Rectal smooth muscle tissue (tissue), 1 donor: ENCODE results near the gene GRAP2.
"Not testable (repeated sequence)": the region's sequence is repeated elsewhere in the genome, so short reads cannot be mapped to it uniquely, and the experiment has no call there.

ENCODE experiments used
- H3K27ac ChIP-seq: one replicate; pipeline ENCODE4 v1.7.0; 2013; ENCODE audit warnings: low read depth, low read length, inconsistent platforms
- H3K27me3 ChIP-seq: one replicate; pipeline ENCODE4 v1.7.0; 2013; ENCODE audit warnings: low read length; ENCODE audit not compliant: control insufficient read depth, insufficient read depth
- H3K36me3 ChIP-seq: one replicate; pipeline ENCODE4 v1.7.0; 2013; ENCODE audit warnings: low read length; ENCODE audit not compliant: control insufficient read depth, insufficient read depth
- H3K4me1 ChIP-seq: one replicate; pipeline ENCODE4 v1.7.0; 2013; ENCODE audit warnings: low read length; ENCODE audit not compliant: control insufficient read depth, insufficient read depth
- H3K4me3 ChIP-seq: one replicate; pipeline ENCODE4 v1.7.0; 2013; ENCODE audit warnings: low read length
- H3K9ac ChIP-seq: one replicate; pipeline ENCODE4 v1.7.0; 2013; ENCODE audit warnings: low read length

Gene GRAP2

GRCh38 chr22:39877079-39877845 is 23.6 kb upstream of the GRAP2 start:
- Histone ChIP-seq H3K36me3 (no peaks in the 10 kb centered on the region), H3K4me1 (no peaks in the 10 kb centered on the region), H3K4me3 (no peak overlapping the region), H3K9ac (no peak overlapping the region), H3K27me3 (no peaks in the 10 kb centered on the region), H3K27ac (no peak overlapping the region)

GRCh38 chr22:39880722-39881121 is 20.2 kb upstream of the GRAP2 start:
- H3K4me3 ChIP-seq: no peak overlapping the region
- no peak overlapping the region for H3K27ac ChIP-seq
- H3K27me3 ChIP-seq: no peaks in the 10 kb centered on the region
- no peaks in the 10 kb centered on the region for H3K36me3 ChIP-seq
- no peaks in the 10 kb centered on the region for H3K4me1 ChIP-seq
- H3K9ac ChIP-seq: no peak overlapping the region

GRCh38 chr22:39883057-39883456 is 17.8 kb upstream of the GRAP2 start:
- Histone ChIP-seq H3K27ac (no peak overlapping the region), H3K4me3 (no peak overlapping the region), H3K27me3 (no peaks in the 10 kb centered on the region), H3K4me1 (no peaks in the 10 kb centered on the region), H3K36me3 (no peaks in the 10 kb centered on the region), H3K9ac (no peak overlapping the region)

- H3K9ac ChIP-seq, H3K4me3 ChIP-seq, H3K27ac ChIP-seq, H3K27me3 ChIP-seq, H3K4me1 ChIP-seq, H3K36me3 ChIP-seq: not testable (repeated sequence)
Observed at GRCh38 chr22:39889924-39890323, 11.0 kb upstream of the GRAP2 start.

- H3K4me1 ChIP-seq: no peaks in the 10 kb centered on the region
- H3K27ac ChIP-seq: no peak within 1 kb of the TSS
- H3K4me3 ChIP-seq: no peak within 1 kb of the TSS
- no peaks in the 10 kb centered on the region for H3K27me3 ChIP-seq
- no peaks in the 10 kb centered on the region for H3K36me3 ChIP-seq
- no peak within 1 kb of the TSS for H3K9ac ChIP-seq
Observed at GRCh38 chr22:39893526-39893925, 7.4 kb upstream of the GRAP2 start, which contains the start of gene ENTHD1. Gene ENTHD1, minus strand, starts transcription at chr22:39893760. Its CDS starts 6,012 bp downstream, at chr22:39887748.

- Histone ChIP-seq H3K4me3 (no peak overlapping the region), H3K9ac (no peak overlapping the region), H3K27me3 (no peaks in the 10 kb centered on the region), H3K4me1 (no peaks in the 10 kb centered on the region), H3K36me3 (no peaks in the 10 kb centered on the region), H3K27ac (no peak overlapping the region)
Observed at GRCh38 chr22:39894554-39895092, 6.3 kb upstream of the GRAP2 start.

- H3K4me3 ChIP-seq: no peak overlapping the region
- no peak overlapping the region for H3K27ac ChIP-seq
- H3K4me1 ChIP-seq: no peaks in the 10 kb centered on the region
- no peak overlapping the region for H3K9ac ChIP-seq
- H3K27me3 ChIP-seq: no peaks in the 10 kb centered on the region
- no peaks in the 10 kb centered on the region for H3K36me3 ChIP-seq
Observed at GRCh38 chr22:39895682-39896081, 5.2 kb upstream of the GRAP2 start.

- Histone ChIP-seq H3K27ac (no peak overlapping the region), H3K27me3 (no peaks in the 10 kb centered on the region), H3K4me3 (no peak overlapping the region), H3K36me3 (no peaks in the 10 kb centered on the region), H3K9ac (no peak overlapping the region), H3K4me1 (no peaks in the 10 kb centered on the region)
Observed at GRCh38 chr22:39896313-39896996, 4.4 kb upstream of the GRAP2 start.

- no peak overlapping the region for H3K27ac ChIP-seq
- no peaks in the 10 kb centered on the region for H3K4me1 ChIP-seq
Observed at GRCh38 chr22:39897841-39898240, 3.0 kb upstream of the GRAP2 start.

GRCh38 chr22:39898997-39899396 is 1.9 kb upstream of the GRAP2 start:
- H3K4me3 ChIP-seq: no peak overlapping the region
- H3K4me1 ChIP-seq: no peaks in the 10 kb centered on the region
- no peak overlapping the region for H3K27ac ChIP-seq
- no peak overlapping the region for H3K9ac ChIP-seq
- H3K36me3 ChIP-seq: no peaks in the 10 kb centered on the region
- no peaks in the 10 kb centered on the region for H3K27me3 ChIP-seq

More at GRCh38 chr22:39897841-39898240, 3.0 kb upstream of the GRAP2 start:
- Histone ChIP-seq H3K4me3 (no peak overlapping the region), H3K36me3 (no peaks in the 10 kb centered on the region), H3K27me3 (no peaks in the 10 kb centered on the region), H3K9ac (no peak overlapping the region)

- H3K4me1 ChIP-seq: no peaks in the 10 kb centered on the region
- H3K4me3 ChIP-seq: no peak overlapping the region
- H3K27me3 ChIP-seq: no peaks in the 10 kb centered on the region
- no peak overlapping the region for H3K9ac ChIP-seq
- no peak overlapping the region for H3K27ac ChIP-seq
- H3K36me3 ChIP-seq: no peaks in the 10 kb centered on the region
Observed at GRCh38 chr22:39901565-39902146, 772 bp downstream of the GRAP2 start.

GRCh38 chr22:39904024-39904423 is 3.1 kb downstream of the GRAP2 start:
- not testable (repeated sequence) for H3K9ac ChIP-seq, H3K4me3 ChIP-seq, H3K4me1 ChIP-seq, H3K27ac ChIP-seq, H3K27me3 ChIP-seq, H3K36me3 ChIP-seq
